NCI-H2107 treated with DMSO at 0.1 percent for 48 hours (cell line): Measurements from ENCODE around the gene MARK3.
A peak's percentile ranks its signal among the peaks of the same experiment; 100 is the strongest.
"Not testable (repeated sequence)": the region's sequence is repeated elsewhere in the genome, so short reads cannot be mapped to it uniquely, and the experiment has no call there.

ENCODE experiments used
- DNase-seq: peaks from one replicate; lab custom pipeline; 2025; ENCODE audit not compliant: unreplicated experiment; lab: John Stamatoyannopoulos, UW

The MARK3 gene

GRCh38 chr14:103385152-103385928 is at the start of gene MARK3:
Gene MARK3, plus strand, starts transcription at chr14:103385415. Its CDS starts 615 bp downstream, at chr14:103386030.
- peak; percentile 88 for DNase-seq

DNA sequence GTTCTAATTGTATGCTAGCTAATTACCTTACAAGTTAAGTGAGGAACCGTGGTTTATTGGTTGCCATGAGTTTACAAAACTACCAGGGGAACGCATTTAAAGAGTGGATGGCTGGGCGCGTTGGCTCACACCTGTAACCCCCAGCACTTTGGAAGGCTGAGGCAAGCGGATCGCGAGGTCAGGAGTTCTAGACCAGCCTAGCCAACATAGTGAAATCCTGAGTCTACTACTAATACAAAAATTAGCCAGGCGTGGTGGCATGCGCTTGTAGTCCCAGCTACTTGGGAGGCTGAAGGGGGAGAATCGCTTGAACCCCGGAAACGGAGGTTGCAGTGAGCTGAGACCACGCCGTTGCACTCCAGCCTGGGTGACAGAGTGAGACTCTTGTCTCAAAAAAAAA is 49.0 kb upstream of the MARK3 start:
- DNase-seq: no peak

DNA sequence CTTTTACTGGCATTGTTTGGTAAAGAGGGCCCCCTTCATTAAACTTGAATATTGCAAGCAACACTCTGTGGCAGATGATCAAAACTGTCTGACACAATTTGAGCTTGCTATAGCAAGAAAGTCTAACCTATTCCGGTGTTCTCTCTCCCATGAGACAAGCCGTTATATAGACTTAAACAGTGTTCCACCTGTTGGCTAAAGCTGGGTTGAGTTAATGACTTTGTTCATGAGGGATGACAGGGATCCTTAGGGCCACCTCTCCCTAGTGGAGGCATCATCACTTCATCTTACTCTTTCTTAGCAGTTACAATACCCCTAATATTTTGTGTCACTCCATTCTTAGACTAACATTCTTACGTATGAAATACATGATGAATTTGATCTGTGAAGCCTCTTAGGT is 47.4 kb upstream of the MARK3 start:
- DNase-seq: no peak

DNA sequence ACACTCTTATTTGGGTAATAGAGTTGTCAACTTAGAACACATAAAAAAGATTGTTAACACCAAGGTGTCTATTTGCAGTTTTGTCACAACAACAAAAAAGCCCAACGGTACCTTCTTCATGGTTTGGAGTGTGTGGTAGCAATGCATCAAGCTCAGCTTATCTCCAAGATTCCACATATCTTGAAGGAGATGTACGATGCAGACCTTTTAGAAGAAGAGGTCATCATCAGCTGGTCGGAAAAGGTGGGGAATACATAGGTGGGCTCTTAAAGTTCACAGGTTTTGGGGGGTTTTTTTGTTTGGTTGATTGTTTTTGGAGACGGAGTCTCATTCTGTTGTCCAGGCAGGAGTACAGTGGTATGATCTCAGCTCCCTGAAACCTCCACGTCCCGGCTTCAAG is 45.7 kb upstream of the MARK3 start:
- no peak for DNase-seq

DNA sequence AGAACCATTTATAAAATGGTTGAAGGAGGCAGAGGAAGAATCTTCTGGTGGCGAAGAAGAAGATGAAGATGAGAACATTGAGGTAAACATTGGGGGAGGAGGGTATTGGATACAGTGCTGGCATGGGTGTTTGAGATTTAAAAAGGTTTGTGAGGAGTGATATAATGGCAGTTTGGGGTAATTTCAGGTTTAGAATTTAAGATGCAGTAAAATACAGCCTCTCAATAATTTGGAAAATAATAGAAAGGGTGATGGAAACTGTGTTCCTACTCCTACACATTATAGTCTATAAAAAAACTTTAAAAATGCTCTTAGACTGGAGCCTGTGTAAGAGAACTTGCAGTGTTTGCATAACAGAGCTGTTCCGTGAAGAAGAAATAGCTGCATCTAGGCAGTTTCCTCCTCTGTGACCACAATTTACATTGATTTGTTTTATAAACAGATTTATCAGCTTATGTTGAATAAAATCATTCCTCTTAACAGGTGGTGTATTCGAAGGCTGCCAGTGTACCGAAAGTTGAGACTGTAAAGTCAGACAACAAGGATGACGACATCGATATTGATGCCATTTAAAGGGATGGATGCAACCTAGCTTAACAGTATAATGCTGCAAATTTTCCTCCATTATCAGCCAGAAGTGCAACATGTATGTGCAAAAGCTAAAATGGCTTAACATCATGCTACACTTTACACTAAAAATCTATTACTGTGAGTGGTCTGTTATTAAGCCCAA is 44.6 kb upstream of the MARK3 start:
- no peak for DNase-seq

GRCh38 chr14:103341250-103342129 is 43.7 kb upstream of the MARK3 start:
- no peak for DNase-seq

DNA sequence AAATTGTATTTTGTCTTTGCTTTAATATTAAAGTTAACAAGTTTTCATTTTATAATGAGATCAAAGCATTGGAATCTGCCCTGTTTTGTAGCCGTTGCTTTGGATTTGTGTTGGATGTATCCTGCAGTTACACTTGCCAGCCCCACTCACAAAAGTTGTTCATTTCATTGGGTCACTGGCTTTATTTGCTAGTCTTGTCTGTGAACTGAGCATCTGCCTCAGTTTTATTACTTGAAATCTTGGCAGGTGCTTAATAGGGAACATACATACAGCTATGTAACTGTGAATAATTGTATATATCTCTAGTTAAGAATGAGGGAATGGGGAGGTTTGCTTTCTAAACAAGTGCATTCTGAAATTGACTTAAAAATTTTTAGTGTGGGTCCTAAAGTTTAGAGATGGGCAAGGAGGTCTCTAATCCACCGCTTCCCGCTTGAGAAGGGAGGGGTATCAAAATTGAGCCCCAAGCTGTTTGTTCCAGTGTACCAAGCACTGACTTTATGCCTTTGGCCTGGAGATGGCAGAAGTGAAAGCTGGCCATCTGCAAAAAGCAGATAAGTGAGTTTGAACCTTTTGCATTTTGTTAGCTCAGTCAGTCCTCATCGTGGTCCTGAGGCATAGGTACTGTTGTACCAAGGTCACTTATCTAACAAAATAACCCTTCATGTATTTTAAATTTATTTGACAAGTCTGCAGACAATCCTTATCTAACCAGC is 41.9 kb upstream of the MARK3 start:
- no peak for DNase-seq

DNA sequence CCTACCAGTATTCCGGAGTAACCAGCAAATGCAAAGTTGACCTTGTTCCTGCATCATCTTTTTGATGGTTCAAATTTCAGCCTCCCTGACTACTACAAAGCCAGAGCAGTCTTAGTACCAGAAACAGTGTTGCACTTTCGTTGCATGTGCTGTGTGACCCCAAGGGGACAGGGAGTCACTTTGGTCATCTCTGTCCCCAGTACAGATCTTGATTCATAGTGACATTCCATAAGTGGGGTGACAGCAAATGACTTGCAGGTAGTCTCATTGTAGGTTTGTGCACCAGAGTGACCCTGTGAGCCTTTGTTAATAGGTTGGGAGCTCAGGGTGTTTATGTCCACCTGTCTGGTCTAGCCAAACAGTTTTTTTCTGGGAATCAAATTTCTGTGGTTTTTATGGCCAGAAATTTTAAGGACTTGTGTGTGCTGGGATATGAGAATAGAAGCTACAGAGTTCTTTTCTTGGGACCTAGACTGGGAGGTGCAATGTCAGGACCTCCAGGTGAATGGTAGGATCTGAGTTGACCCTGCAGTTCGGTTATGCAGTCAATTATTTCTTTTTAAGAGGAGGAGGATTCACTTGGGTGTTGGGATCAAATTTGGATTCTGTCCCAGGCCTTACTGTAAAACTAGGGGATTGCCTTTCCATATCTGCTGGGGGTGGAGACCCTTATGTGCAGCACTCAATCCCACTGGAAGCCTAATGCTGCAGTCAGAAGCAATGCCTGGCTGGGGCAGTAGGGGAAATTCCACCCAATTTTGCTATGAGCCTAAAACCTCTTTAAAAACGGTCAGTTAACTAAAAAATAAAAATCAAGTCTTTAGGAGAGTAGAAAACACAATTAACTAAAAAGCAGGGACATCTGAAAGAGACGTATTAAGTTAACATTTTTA is 41.1 kb upstream of the MARK3 start:
- no peak for DNase-seq

DNA sequence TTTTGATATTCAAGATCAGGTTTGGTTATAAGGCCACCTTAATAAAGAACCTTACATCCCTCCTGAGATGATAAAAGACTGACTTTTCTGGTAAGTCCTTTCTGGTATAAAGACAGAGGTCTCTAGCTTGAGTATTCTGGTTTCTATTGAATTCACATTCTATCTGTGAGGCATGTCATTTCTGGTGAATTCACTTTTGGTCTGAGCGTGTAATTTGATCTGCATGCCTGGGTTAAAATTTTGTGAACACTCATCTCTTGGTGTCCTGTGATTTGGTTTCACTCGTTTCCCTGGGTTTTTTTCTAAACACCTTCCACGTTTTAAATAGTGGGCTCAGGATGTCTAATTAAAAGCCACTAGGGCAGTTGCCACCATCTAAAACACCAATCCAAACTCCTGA is 38.9 kb upstream of the MARK3 start:
- no peak for DNase-seq

DNA sequence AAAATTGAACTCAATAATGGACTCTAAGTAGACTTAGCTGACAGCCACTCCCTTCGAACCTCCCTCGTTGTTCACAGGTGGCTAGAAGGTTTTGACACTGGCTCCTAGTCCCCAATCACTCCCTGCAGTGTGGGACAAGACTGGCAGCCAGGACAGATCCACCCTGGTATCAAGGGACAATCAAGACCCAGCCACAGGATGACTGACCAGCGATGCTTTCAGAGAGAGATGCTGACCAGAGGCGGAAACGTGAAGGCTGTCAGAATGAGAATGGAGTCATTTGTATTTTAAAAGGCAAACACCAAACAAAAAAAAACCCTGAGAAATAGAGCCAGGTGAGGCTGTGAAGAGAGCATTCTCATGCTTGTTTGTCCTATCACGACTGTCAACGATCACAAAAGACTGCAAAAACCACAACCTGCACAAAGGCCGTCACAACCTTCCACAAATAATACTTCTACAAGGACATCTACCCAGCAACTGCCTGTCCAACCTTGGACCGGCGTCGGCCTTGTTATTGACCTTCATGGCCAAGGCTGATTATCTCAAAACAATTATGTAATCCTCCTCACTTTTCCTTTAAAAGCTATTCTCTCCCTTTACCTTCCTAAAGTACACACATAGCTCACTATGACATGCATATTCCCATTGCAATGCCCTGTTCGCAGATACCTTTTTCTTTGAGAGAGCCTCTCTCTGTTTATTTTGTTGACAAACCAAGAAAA is 38.0 kb upstream of the MARK3 start:
- no peak for DNase-seq

DNA sequence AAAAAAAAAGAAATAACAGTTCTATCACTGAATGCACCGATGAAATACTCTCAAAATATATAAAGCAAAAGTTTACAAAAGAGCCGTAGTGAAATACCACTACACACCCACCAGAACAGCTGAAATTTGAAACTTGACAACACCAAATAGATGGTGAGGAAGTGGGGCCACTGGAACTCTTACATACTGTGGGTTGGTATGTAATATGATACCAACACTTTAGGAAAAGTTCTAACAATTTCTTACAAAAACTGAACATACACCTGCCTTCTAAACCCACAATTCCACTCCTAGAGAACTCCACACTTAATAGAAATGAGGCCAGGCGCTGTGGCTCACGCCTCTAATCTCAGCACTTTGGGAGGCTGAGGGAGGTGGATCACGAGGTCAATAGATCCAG is 37.1 kb upstream of the MARK3 start:
- peak; percentile 17 for DNase-seq

GRCh38 chr14:103349982-103350381 is 35.2 kb upstream of the MARK3 start:
- DNase-seq: no peak

- no peak for DNase-seq
Observed at GRCh38 chr14:103353362-103353761, 31.9 kb upstream of the MARK3 start.

GRCh38 chr14:103354141-103354540 is 31.1 kb upstream of the MARK3 start:
- DNase-seq: no peak

- no peak for DNase-seq
Observed at GRCh38 chr14:103356024-103356682, 29.1 kb upstream of the MARK3 start.

- DNase-seq: not testable (repeated sequence)
Observed at GRCh38 chr14:103357552-103357951, 27.7 kb upstream of the MARK3 start.

GRCh38 chr14:103360548-103360947 is 24.7 kb upstream of the MARK3 start:
- no peak for DNase-seq

GRCh38 chr14:103361867-103362266 is 23.3 kb upstream of the MARK3 start:
- DNase-seq: no peak

GRCh38 chr14:103362780-103363179 is 22.4 kb upstream of the MARK3 start:
- DNase-seq: no peak
